Peyer's patch (tissue), 4 donors: ENCODE data around the gene ADGRD1.

Experiments
- CTCF ChIP-seq, 6 experiments: fragments of 450-650 bp in 4 of 6; fragments of 200-600 bp in 2 of 6; sonication (generic) in 1 of 6; IDR thresholded peaks; one replicate each; pipeline ENCODE4 v1.5.1; 2017 to 2019; ENCODE audit warnings: antibody characterized with exemption in 6 of 6, mild to moderate bottlenecking in 3 of 6, moderate library complexity in 1 of 6
- POLR2A ChIP-seq, 2 donors: fragments of 450-650 bp; IDR thresholded peaks; one replicate each; pipeline ENCODE4 v1.5.1; 2017; ENCODE audit warnings: antibody characterized with exemption in 2 of 2, mild to moderate bottlenecking in 2 of 2, moderate library complexity in 2 of 2

GRCh38 chr12:131027264-131027663 lies 73.6 kb downstream of the ADGRD1 start:
- no peak for TF ChIP-seq POLR2A (IDR thresholded peaks at IDR 0.05)
- TF ChIP-seq CTCF (IDR thresholded peaks at IDR 0.05): no peak
